Breast epithelium (tissue), 4 donors: ENCODE data around the gene MBP. TPM values are rescaled to one million over a fixed set of nuclear protein-coding genes. Genes with fewer than 3 reads are reported as not detected.

Source experiments
- DNase-seq, 2 donors: peaks; one replicate each; pipeline ENCODE4 v3.0.0-alpha.2; 2019; ENCODE audit warnings: low spot score in 2 of 2
- H3K27ac ChIP-seq, 2 donors: fragments of 200-600 bp; sonication (generic) in 1 of 2; one replicate each; pipeline ENCODE4 v1.5.1; 2016 to 2019; ENCODE audit warnings: mild to moderate bottlenecking in 1 of 2
- H3K27me3 ChIP-seq, 2 donors: fragments of 200-600 bp; sonication (generic) in 1 of 2; one replicate each; pipeline versions ENCODE4 v1.5.1 to v1.6.0; 2017 to 2019; ENCODE audit warnings: control low read depth in 1 of 2, mild to moderate bottlenecking in 1 of 2
- H3K36me3 ChIP-seq: fragments of 200-600 bp; one replicate; pipeline ENCODE4 v1.5.1; 2019
- H3K4me1 ChIP-seq, 2 donors: fragments of 200-600 bp; sonication (generic); one replicate each; pipeline ENCODE4 v1.5.1; 2016 to 2019; ENCODE audit warnings: control low read depth in 1 of 2
- H3K4me3 ChIP-seq, 3 donors: fragments of 200-600 bp; sonication (generic); 1 replicate in 2 of 3; 2 replicates in 1 of 3; pipeline ENCODE4 v1.5.1; 2016 to 2019; ENCODE audit warnings: mild to moderate bottlenecking in 3 of 3, moderate library complexity in 2 of 3
- H3K9me3 ChIP-seq, 2 donors: fragments of 200-600 bp; sonication (generic) in 1 of 2; one replicate each; pipeline ENCODE4 v1.5.1; 2016 to 2019; ENCODE audit warnings: control low read depth in 1 of 2
- POLR2A ChIP-seq: fragments of 450-650 bp; IDR thresholded peaks from one replicate; pipeline ENCODE4 v1.6.1; 2016; ENCODE audit warnings: antibody characterized with exemption, mild to moderate bottlenecking, moderate library complexity
- POLR2AphosphoS5 ChIP-seq, 3 donors: sonication (generic); formaldehyde crosslinking; IDR thresholded peaks; one replicate each; pipeline ENCODE4 v1.6.1; 2017; ENCODE audit warnings: antibody characterized with exemption in 3 of 3
- intact Hi-C: fragments of 100-400 bp; cut with DNase I; formaldehyde crosslinking; loops from one replicate; pipeline ENCODE4 v1.15.1; 2023; ENCODE audit warnings: low total_unique reads
- total RNA-seq, 3 donors: library from RNA; depleted of rRNA; stranded (reverse); fragments of >200 nt; gene quantifications; one replicate each; pipeline ENCODE4 v1.1.0, GENCODE V29; 2016
- TF ChIP-seq, protein P1 (sequence below), 3 donors: fragments of 450-650 bp; IDR thresholded peaks; one replicate each; pipeline ENCODE4 v1.5.1; 2016 to 2017; ENCODE audit warnings: antibody characterized with exemption in 3 of 3, mild to moderate bottlenecking in 3 of 3, moderate library complexity in 3 of 3

MBP gene
- total RNA-seq, 3 donors from 2014 or later: 27.2 to 46.2 (median 32.4) TPM

DNA sequence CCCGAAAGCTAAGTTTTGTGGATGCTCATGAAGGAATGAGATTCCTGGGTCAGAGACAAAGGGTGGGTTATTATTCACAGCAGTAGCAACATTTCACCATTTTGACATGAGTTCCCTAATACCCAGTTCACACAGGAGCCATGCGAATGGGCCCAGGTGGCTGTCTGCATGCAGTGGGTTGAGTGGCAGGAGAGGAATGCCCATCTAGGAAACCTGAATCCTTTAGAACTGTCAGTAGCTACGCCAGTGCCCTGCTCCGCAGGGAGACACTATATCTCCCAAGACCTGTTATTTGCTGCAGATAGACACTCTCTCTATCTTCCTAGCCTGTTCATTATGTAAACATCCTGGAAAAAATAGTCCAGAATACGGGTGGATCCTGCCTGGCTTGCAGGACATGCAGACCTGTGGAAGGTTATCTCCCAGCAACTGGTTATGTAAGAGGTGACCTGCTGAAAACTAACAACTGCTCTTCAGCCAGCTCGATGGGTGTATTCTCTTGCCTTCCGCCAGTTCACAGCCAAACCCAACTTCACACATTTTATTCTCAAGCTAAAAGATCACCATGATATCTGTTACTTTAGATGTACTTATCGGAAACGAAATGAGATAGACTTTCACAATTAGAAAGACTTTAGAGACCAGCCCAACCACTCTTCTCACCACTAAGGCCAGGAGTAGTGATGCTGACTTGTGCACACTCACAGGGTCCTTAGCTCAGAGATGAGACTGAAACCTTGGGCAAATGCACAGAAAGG, 59.1 kb downstream of the MBP start:
- no peaks in the 10 kb centered on the region for H3K4me1 ChIP-seq
- no peak overlapping the region for H3K4me3 ChIP-seq
- no peaks in the 10 kb centered on the region for H3K27me3 ChIP-seq
- DNase-seq: no peak
- TF ChIP-seq, protein P1, sequence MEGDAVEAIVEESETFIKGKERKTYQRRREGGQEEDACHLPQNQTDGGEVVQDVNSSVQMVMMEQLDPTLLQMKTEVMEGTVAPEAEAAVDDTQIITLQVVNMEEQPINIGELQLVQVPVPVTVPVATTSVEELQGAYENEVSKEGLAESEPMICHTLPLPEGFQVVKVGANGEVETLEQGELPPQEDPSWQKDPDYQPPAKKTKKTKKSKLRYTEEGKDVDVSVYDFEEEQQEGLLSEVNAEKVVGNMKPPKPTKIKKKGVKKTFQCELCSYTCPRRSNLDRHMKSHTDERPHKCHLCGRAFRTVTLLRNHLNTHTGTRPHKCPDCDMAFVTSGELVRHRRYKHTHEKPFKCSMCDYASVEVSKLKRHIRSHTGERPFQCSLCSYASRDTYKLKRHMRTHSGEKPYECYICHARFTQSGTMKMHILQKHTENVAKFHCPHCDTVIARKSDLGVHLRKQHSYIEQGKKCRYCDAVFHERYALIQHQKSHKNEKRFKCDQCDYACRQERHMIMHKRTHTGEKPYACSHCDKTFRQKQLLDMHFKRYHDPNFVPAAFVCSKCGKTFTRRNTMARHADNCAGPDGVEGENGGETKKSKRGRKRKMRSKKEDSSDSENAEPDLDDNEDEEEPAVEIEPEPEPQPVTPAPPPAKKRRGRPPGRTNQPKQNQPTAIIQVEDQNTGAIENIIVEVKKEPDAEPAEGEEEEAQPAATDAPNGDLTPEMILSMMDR (IDR thresholded peaks at IDR 0.05): no peak
- TF ChIP-seq POLR2AphosphoS5 (IDR thresholded peaks at IDR 0.05) (no peak), POLR2A (no peak)
- intact Hi-C loops: no loop called here
- no peaks in the 10 kb centered on the region for H3K36me3 ChIP-seq
- H3K27ac ChIP-seq: no peak overlapping the region
- H3K9me3 ChIP-seq: no peaks in the 10 kb centered on the region

DNA sequence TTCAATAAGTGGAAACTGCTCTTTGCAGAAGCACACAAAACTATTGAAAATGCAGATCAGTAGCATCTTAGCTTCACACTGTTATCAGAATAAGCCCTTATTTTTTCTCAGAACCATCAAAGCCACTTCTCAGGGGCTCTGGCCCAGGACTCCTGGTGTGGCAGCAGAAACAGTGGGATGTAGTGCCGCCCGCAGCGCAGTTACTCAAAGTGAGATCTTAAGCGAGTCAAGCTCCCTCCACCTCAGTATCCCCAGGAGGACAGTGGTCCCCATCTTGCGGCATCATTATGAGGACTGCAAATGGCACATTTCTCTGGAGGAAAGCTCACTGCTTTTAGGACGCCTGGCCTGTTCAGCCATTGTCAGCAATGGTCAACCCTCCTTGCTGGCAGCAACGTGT, 60.0 kb downstream of the MBP start:
- Histone ChIP-seq H3K27ac (peak overlapping the region in 1 of 2 donors; percentile 10), H3K4me1 (no peaks in the 10 kb centered on the region), H3K4me3 (no peak overlapping the region), H3K27me3 (no peaks in the 10 kb centered on the region), H3K9me3 (no peaks in the 10 kb centered on the region), H3K36me3 (no peaks in the 10 kb centered on the region)
- DNase-seq: no peak
- TF ChIP-seq, protein P1 (IDR thresholded peaks at IDR 0.05): no peak
- TF ChIP-seq POLR2AphosphoS5 (IDR thresholded peaks at IDR 0.05) (no peak), POLR2A (no peak)
- intact Hi-C loops: loop anchor here (1.0 kb wide), 1 partner anchor 42 kb away; no protein-coding TSS in a partner anchor

DNA sequence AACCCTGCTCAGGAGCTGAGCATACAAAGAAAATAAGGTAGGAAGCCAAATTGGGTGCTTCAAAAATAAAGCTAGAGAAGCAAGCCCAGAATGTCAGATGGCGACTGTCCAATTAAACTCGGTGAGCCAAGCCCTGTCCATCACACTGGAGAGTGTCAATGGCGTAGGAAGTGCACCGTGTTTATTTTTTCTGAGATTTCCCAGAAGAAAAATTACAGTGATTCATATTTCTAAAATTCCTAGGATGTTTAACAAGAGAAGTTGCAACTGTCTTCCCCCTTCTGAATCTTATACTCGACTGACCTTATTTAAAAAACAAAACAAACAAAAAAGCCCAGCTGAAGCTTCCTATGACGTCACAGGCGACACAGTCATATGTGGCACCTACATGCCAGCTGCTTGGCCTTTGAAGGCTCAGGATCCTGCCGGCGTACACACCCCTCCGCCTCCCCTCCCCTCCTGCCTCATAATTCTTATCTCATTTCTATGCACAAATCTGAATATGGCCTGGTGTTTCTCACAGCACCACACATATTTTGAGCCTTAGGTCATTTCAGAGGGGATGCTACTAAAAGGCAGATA, 60.8 kb downstream of the MBP start:
- H3K9me3 ChIP-seq: no peaks in the 10 kb centered on the region
- TF ChIP-seq POLR2AphosphoS5 (IDR thresholded peaks at IDR 0.05) (no peak), POLR2A (no peak)
- TF ChIP-seq, protein P1 (IDR thresholded peaks at IDR 0.05): no peak
- no peaks in the 10 kb centered on the region for H3K27me3 ChIP-seq
- intact Hi-C loops: loop anchor here (1.0 kb wide), 1 partner anchor 42 kb away; no protein-coding TSS in a partner anchor
- no peaks in the 10 kb centered on the region for H3K36me3 ChIP-seq
- H3K27ac ChIP-seq: peak overlapping the region; percentile 10 to 27
- H3K4me3 ChIP-seq: no peak overlapping the region
- no peak for DNase-seq
- H3K4me1 ChIP-seq: no peaks in the 10 kb centered on the region

DNA sequence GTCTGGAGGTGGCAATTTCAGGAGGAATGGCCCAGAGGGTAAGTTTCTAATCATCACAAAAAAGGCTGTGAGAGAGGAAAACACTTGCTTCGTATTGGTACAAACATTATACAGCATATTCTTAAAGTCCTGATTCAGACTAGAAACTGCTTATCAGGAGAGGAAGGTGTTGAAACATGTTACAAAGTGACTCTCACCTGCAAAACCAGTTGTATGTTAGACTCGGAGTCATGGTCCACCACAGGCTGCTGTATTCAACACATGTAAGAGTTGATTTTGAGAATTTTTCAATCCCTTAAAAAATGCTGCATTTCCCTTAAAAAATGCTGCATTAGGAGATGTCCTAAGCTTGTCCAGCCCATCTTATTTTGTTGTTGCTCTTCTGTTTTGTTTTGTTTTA, 61.5 kb downstream of the MBP start:
- Histone ChIP-seq H3K27me3 (no peaks in the 10 kb centered on the region), H3K4me3 (no peak overlapping the region), H3K36me3 (no peaks in the 10 kb centered on the region), H3K4me1 (no peaks in the 10 kb centered on the region), H3K27ac (peak overlapping the region in 1 of 2 donors; percentile 14), H3K9me3 (no peaks in the 10 kb centered on the region)
- DNase-seq: no peak
- intact Hi-C loops: no loop called here
- TF ChIP-seq POLR2AphosphoS5 (IDR thresholded peaks at IDR 0.05): no peak
- no peak for TF ChIP-seq POLR2A
- TF ChIP-seq, protein P1 (IDR thresholded peaks at IDR 0.05): no peak

DNA sequence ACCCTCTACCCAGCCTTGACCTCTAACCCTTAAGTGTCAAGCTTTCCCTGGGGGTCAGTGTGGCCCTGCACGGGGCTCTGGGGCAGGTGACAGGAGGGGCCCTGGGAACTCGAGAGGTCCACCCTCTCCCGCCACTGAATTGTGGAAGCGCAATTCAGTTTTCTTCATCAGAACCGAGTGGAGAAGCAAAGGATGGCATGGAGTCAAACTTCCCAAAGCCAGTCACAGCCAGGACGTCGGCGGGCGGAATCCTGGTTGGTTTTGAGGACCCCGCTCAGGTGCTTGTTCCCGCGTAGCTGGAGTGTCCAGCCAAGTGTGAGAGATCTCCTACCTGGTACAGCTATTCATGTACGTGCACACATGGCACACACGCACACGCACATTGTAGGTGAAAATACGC, 62.0 kb downstream of the MBP start:
- Histone ChIP-seq H3K9me3 (no peaks in the 10 kb centered on the region), H3K4me3 (no peak overlapping the region), H3K27ac (peak overlapping the region in 1 of 2 donors; percentile 13), H3K4me1 (peaks cover 0 to 2% of the 10 kb centered on the region in 2 donors), H3K27me3 (no peaks in the 10 kb centered on the region), H3K36me3 (no peaks in the 10 kb centered on the region)
- intact Hi-C loops: no loop called here
- TF ChIP-seq POLR2A (no peak), POLR2AphosphoS5 (IDR thresholded peaks at IDR 0.05) (no peak)
- TF ChIP-seq, protein P1 (IDR thresholded peaks at IDR 0.05): no peak
- no peak for DNase-seq
